Measurements from ENCODE around the gene RLF.
A peak's percentile ranks its signal among the peaks of the same experiment; 100 is the strongest.

RLF gene

DNA sequence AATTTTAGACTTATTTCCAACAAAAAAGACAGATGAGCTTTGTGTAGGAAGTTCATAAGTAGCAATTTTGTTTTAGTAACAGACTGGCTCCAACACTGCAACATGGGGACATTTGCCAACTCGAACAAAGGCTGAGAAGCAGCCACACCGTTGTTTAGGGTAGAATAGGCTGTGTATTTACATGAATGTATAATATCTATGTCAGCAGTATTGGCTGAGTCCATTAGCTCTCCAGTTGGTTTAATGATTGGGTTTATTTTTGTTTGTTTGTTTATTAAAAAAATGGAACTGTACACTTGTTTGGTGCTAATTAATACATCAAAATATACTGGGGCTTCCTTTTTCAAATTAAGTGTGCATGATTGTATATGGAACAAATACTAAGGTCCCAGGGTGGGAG, 79.2 kb downstream of the RLF start:
- no peak for DNase-seq

DNA sequence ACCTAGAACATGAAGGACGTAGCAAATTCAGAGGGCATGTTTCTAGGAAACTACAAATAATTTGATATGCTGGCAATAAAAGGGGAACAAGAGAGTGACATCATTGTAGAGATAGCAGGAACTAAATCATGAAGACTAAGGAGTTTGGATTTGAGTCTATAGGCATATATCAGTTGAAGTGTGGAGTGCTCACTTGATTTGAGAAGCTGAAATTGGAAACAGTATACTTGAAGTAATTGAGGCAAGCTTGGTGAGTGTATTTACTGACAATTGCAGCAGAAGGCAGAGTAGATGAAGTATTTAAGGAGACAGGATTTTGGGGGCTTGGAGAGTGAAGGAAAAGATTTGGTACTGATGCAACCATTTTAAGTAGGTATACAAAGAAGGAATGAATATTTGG, 80.2 kb downstream of the RLF start:
- no peak for DNase-seq

DNA sequence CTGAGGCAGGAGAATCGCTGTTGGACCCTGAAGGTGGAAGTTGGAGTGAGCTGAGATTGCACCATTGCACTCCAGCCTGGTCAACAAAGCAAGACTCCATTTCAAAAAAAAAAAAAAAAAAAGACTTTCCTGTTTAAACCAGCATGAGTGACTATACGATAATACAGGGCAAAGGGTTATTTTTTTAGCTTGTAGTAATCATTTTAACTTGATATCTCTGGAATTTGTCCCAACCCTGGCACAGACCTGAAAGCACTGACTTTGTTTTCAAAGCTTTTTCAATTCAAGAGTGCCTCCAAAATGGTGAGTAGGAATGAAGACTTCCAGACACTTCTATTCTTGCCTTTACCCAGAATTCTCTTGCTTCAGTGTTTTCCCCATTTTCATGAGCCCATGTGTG, 82.2 kb downstream of the RLF start:
- DNase-seq: no peak

DNA sequence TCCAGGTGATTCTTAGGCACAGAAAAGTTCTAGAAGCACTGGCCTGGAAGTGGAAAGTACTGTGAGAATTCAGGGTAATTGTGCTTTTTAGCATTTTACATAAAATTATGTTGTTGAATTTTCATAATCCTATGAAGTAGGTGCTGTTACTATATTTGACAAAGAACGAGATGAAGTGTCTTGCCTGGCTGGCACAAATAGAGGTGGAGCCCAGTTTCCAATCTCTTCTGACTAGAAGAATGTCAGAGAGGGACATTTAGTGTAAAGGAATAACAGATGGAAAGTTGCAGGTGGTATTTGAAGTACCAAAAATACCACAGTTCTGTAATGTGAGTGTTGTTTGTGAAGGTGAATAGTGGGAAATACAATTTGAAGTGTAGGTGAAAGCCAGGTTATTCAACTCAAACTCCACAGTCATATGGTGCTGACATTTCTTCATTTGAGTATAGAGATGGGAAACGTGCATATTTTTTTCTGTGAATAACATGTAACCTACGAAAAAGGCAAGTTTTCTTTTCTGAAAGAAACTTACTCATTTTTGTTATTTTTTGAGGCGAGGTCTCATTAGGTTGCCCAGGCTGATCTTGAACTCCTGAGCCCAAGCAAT, 83.1 kb downstream of the RLF start:
- peak in 1 of 58 donors; percentile 2 for DNase-seq

DNA sequence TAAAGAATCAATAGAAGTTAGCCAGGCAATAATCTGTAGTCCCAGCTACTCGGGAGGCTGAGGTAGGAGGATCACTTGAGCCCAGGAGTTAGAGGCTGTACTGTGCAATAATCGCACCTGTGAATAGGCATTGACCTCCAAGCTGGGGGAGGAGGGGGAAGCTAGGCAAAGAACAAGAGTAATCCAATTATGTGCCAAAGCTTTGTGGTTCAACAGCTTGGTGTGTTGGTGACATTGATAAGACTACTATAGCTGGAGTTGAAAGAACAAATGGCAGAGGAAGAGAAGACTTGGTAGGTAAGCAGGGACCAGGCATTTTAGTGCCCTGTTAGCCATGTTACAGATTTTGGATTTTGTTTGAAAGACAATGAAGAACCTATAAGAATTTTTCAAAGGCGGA, 84.5 kb downstream of the RLF start:
- DNase-seq: no peak

DNA sequence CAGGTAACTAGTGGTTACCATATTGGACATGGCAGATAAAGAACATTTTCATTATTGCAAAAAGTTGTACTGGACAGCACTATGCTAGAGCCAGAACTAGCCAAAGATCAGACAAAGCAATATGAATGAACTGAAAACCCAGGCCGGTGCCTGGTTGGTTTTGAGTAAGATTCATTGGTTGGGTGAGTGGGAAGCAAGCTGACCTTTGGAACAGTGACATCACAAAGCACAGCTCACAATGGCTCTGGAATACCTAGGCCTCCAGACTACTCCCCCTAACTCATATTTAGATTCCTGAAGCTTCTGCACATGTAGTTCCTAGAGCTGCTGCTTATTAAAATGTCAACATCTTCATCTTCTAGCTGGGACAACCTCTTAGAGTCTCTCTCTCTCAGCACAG, 86.5 kb downstream of the RLF start, which contains the start of gene TMCO2:
TSS of gene TMCO2 (plus strand) at position 283 of the 400 bp plus-strand sequence. CDS start at position 340, 57 bp downstream.
- DNase-seq: no peak

DNA sequence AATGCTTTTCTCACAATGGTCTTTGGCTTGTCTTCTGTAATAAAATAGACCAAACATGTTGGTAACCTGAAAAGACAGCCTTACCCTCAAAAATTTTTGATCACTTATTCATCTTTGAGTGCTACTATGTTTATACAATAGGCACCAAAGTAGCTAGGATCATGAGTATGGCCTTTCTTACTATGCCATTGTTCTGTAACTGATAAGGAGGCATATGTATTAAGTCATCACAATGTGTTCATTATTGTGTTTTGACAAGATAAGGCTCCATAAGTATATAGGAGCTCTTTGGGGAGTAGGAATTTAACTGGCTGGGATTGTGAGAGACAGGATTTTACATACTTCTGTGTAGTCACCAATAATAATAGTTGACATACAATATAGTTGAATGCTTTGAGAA, 87.2 kb downstream of the RLF start:
- DNase-seq: no peak

DNA sequence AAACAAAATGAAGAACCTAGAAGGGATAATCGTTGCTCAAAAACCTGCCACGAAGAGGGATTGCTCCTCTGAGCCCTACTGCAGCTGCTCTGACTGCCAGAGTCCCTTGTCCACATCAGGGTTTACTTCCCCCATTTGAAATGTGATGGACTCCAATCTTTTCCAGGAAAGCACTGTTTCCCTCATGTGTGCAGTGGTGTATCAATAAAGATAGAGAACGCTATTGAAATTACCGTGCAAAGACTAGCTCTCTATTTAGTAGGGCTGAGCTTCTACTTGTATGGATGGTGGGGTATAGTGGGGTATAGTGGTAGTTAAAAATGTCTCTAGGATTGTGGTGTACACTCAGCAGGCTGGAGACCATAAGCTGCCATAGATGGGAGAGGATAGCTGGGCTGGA, 90.3 kb downstream of the RLF start:
- no peak for DNase-seq

DNA sequence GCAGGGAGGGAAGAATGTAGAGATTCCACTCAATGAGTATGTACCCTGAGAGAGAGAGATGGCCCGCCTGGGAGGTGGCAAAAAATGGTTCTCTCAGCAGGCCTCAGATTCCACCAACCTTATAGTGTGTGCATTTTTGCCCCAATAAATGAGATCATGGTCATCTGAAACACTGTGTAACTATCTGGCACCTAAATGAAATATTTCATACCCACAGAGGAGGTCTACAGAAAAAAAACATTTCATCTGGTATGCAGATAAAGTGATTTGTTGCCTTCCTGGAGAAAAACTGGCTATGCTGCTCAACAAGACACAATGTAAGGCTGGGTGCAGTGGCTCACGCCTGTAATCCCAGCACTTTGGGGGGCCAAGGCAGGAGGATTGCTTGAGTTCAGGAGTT, 91.4 kb downstream of the RLF start:
- no peak for DNase-seq

DNA sequence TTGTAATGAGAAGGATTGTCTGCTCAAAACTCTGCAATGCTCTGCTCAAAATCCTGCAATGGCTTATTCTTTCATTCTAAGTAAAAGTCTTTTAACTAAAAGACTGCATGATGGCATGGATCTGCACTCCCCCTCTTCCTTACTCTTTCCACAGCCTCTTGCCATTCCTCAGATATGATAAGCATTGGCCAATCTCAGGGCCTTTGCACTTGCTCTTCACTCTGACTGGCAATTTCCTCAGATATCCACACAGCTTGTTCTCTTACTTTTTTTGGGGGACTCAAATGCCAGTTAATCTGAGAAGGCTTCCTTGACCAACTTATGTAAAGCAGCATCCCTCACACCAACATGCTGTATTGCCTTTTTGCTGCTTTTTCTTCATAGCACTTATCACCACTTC, 94.0 kb downstream of the RLF start:
- DNase-seq: no peak

DNA sequence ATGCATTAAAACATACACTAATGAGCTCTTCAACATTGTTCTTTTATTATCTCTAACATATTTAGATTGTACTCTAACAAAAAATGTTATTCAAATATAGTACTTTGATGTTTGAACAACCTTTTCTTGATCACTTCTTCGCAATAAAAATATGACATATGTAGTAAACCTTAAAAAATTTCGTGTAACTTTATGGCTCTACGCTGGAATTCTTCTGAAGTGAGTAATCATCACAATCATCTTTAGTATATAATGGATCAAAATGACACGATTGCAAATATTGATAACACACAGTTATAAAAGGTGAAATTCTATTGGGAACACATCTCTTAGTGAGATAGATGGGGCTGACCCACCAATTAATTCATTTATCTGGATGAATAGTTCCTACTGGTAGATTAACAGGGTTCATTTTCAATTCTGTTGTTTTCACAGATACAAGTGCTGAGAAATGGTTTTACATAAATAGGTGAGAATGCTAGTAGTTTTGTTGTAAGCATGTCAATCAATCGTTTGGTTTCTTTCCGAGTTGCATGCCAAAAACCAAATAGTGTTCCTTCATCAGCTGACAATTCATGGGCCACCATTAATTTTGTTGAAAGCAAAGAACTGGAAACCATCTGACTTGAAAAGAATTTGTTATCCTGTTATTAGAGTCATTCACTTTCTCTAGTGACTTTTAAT, 95.4 kb downstream of the RLF start:
- no peak for DNase-seq

DNA sequence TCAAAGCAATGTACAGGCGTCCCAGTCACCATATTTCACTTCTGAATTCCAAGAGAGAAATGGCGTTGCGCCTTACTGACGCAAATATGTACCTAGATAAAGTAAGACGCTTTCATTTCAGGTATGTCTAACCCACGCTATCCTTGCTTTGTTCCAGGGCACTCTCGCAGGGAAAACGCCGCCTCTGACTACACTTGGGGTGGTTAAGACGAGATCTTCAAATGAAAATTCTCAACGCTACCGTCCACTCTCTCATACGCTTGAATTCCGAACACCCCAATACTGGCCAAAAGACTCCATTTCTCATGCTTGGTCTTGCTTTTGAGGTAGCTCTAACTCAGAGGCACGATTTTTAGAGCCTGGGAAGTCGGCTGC, 96.1 kb downstream of the RLF start:
- DNase-seq: peak in 5 of 58 donors; percentile 13 to 59 (median 41)

DNA sequence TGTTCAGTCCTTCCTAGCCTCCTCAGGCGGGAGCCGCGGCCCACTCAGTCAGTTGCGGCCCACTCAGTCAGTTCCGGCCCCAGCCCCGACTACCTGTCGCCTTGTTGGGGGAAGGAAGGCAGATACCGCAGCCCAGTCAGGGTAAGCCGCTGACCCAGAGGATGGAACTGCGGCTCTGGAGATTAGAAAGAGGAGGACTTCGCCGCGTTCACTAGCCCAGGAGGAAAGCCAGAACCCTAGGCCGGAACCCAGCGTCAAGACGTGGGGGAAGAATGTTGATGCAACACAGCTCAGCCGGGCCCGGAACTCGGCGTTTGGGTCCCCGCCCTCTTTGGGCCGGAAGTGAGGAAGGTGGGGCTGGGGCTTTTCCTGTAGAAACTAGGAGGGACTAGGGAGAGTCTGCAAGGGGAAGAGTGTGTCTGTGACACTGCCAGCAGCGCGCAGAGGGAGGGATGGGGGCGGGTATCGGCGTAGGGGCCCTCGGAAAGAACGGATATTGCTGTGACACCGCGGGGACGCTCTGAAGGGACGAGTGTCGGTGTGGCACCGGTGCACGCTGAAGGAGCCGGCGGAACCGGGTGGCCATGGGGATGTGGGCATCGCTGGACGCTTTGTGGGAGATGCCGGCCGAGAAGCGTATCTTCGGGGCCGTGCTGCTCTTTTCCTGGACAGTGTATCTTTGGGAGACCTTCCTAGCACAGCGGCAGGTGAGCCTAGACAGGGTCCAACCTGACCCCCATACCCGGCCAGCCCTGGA, 96.7 kb downstream of the RLF start, which contains the start of gene ZMPSTE24:
TSS of gene ZMPSTE24 (plus strand) at position 549 of the 757 bp plus-strand sequence. CDS start at position 585, 36 bp downstream.
- DNase-seq: peak; percentile 85 to 99 (median 94)

DNA sequence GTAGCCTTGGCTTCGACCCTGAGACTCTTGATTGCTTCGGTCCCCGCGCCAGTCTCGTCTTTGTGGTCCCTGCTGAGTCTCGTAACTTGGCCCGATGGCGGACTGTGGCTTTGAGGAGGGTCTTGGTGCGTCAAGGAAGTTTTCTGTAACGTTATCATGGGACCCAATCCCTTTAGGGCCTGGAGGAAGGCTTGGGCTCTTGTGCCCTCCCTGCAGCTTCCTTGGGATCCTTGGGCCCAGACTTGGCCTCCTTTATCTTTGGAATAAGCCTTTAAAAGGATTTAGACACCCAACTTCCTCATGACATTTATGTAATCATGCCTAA, 97.2 kb downstream of the RLF start:
- peak in 2 of 58 donors; percentile 43 to 51 for DNase-seq

DNA sequence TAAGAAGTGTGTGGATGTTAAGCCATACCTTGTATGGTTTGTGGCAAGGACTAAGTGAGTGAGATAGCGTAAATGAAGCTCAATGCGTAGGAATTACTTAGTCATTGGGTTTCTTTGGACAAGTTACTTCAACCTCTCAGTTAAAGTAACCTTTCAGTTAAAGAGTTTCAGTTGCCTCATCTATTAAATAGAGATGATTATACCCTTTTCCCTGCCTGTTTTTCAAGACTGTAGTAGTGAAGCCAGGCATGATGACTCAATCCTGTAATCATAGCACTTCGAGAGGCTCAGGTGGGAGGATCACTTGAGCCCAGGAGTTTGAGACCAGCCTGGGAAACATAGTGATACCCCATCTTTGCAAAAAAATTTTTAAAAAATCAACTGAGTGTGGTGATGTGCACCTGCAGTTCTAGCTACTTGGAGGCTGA, 103.2 kb downstream of the RLF start:
- DNase-seq: no peak

DNA sequence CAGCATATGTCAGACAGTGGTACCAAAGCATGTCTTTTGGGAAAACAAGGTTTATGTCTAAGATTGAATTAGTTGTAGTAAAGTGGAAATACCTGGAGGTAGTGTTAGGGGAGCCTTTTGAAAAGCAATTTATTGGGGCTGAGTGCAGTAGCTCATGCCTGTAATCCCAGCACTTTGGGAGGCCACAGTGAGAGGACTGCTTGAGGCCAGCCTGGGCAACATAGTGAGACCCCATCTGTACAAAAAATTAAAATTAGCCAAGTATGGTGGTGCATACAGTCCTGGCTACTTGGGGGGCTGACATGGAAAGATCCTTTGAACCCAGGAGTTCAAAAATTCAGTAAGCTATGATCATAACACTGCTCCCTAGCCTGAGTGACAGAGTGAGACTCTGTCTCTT, 104.1 kb downstream of the RLF start:
- DNase-seq: no peak

DNA sequence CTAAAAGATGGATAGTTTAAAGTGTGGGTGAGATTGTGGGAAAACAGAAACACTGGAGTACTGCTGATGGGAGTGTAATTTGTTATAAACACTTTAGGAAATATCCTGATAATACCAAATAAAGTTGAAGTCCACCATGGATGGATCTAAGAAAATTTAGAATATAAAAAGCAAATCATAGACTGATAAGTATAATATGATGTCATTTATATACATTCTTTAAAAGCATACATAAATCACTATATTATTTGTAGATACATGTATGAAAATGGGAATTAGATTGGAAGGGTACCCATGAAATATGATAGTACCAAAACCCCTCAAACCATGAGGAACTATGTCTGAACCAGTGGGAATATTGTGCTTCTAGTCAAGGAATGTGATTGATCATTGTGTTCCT, 104.7 kb downstream of the RLF start:
- DNase-seq: no peak

DNA sequence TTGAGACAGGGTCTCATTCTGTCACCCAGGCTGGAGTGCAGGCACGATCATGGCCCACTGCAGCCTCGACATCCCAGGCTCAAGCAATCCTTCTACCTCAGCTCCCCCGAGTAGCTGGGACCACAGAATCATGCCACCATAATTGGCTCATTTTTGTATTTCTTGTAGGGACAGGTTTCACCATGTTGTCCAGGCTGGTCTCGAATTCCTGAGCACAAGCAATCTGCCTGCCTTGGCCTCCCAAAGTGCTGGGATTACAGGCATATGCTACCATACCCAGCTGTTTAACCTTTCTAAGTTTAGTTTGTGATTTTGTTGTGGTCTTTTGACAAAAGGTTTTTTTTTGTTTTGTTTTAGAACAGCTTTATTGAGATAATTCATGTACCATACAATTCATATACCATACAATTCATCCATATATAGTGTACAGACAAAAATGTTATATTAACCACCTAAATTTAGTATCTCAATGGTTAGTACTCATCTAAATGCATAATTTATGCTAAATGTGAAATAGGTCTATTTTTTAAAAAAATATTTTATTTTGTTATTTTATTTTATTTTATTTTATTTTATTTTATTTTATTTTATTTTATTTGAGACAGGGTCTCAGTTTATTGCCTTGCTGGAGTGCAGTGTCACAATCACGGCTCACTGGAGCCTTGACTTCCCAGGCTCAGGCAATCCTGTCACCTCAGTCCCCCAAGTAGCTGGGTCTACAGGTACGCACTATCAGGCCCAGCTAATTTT, 105.8 kb downstream of the RLF start:
- DNase-seq: no peak

DNA sequence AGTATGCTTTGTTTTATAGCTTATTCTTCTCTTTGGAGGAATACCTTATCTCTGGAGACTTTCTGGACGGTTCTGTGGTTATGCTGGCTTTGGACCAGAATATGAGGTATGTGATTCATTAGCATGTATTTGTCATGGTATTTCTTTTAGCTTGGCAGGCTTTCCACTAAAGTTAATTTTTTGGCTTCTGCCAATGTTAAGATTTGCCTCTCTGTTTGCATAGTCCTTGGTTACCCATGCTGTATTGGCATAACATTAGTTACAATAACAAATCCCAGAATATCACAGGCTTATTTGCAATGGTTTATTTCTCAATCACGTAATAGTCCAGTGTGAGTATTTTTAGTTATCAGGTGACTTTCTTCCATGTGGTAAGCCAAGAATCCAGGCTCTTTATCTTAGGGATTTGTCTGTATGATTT, 106.6 kb downstream of the RLF start:
- no peak for DNase-seq

DNA sequence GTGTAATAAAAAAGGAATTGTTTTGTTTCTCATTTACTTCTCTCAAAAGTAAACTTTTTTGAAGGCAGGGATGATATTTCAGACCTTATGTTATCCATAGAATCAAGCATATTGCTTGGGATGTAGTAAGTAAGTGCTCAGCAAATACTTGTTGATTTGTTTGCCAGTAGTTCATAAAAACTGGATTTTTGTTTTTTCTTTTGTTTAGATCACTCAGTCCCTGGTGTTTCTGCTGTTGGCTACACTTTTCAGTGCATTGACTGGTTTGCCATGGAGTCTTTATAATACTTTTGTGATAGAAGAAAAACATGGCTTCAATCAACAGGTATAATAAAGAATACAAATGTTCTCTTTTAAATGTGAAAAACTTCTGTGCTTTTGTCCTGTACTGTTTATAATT, 107.0 kb downstream of the RLF start:
- DNase-seq: no peak

DNA sequence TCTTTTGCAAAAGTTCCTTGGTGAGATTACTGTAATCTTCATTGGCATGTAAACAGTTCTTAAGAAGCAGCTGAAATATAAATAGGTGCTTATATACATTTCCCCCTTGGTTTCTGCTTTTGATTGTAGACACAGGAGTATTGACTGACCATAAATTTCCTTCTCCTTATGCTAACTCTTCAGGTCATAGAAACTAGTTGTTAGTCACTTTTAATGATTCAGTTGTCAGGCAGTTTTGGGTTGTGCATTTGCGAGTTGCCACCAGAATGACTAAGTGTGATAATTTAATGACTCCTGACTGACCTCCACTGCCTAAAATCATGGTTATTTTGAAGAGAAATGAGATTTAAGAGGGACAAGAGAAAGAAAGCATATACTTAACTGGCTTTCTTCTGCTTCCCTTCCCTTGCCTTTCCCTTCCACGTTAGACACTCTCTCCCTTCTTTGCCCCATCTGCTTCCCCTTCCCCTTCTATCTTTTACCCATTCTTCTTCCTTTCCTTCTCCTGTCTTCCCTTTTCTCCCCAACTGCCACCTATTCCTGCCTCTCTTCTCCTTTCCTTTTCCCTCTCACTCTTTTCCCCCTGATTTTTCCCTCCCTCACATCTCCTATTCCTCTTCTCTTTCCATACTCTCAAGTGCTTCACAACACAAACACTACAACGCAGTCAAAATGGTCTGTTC, 109.1 kb downstream of the RLF start:
- DNase-seq: no peak
